ENCODE measurements around the gene CRYL1.

Gene CRYL1, protein sequence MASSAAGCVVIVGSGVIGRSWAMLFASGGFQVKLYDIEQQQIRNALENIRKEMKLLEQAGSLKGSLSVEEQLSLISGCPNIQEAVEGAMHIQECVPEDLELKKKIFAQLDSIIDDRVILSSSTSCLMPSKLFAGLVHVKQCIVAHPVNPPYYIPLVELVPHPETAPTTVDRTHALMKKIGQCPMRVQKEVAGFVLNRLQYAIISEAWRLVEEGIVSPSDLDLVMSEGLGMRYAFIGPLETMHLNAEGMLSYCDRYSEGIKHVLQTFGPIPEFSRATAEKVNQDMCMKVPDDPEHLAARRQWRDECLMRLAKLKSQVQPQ

DNA sequence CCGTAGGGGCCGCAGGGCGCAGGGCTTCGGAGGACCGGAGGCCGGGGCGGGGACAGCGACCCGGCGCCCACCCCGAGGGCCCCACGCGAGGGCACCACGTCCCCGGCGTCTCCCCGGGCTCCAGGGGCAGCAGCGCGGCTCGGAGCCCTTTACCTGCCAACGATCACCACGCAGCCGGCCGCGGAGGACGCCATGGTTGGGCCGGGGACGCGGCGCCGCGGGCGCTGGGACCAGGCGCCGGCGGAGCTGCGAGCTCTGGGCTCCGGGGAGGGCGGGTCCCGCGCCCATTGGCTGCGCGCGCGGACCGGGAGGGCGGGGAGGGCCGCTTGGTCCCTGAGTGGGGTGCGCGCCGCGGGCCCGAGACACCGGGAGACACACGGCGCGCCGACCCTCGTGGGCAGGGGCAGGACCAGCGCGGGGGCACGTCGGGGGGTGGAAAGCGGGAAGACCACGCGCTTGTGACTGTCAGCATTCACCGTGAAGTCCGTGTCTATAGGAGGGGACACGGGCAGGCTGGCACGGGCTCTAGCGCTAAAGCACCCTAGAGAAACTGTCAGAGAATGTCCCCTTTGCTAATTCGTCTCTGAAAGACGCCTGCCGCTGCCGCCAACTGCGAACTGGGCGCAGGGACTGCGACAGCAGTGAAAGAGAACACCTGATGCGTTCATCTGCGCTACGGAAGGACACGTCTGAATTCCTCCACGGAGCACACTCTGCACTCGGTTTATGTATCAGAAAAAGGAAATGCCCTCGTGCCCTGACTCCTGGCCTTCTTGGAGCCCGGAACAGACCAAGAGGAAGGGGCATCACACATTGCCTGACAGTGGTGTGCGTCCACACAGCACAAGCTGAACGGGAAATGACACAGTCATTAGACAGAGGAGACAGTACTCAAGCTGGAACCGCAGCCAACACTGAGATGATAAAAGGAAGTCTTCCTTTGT lies at the start of gene CRYL1:
Gene CRYL1, minus strand, starts transcription at position 257 of the 944 bp plus-strand sequence. Its CDS starts 63 bp downstream, at position 194.
- DNase-seq (ENCODE audit: low spot score): peak; percentile 90

DNA sequence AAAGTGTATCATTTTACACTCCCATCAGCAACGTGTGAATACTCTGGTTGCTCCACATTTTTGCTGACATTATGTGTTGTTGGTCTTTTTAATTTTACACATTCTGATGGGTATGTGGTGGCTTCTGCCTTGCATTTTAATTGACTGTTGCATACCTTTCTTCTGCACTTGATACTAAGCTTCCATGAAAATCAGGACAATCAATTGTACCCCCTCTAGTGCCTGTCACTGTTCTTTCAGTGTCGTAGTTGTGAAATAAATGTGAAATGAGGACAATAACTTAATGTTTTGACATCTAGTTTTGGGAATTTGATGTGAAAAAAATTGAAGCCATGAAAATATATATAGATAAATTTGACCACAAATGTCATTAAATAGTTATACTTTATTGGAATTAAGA lies 48.0 kb upstream of the CRYL1 start:
- no peak for DNase-seq (ENCODE audit: low spot score)

DNA sequence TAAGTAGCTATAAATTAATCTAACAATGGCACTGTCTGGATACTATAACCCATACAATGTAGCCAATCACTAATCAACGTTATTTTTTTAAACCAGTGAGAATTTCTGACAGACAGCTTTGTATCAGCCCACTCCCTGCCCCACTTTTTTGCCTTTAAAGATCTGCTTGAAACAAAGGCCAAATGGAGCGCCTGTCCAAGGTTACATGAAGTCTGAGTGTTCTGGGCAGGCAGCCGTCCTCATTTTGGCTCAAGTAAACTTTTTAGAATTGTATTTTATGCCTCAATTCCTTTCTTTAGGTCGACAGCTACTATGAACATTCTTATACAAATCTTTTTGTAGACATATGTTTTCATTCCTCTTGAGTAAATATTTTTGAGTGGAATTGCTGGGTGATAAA lies 47.5 kb upstream of the CRYL1 start:
- DNase-seq (ENCODE audit: low spot score): no peak

DNA sequence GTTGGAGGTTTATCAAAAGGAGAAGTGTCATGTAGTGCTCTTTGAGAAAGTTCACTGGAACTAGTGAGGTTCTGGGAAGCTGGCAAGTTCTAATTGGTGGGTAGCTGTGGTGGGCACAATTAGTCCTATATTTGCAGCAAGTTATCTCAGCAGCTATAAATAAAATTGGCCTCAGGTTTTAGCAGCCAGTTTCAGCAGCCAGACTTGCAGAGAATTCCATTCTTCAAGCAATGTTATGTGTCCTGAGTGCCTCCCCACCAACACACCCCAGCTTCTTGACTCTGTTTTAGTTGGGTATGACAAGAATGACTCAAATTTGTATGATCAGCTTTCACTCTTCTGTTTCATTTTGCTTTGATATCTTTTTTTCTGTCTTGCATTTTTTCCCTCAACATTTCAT lies 46.0 kb upstream of the CRYL1 start:
- DNase-seq (ENCODE audit: low spot score): no peak

DNA sequence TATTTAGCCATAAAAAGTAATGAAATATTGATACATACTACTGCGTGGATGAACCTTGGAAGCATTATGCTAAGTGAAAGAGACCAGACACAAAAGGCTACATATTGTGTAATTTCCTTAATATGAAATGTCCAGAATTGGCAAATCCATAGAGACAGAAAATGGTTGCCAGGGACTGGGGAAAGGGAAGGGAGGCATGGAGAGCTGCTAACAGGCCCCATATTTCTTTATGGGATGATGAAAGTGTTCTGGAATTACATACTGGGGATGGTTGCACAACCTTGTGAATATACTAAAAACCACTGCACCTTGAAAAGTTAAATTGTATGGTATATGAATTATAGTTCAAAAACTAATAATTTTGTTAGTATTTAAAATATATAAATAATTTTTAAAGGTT lies 44.9 kb upstream of the CRYL1 start:
- no peak for DNase-seq (ENCODE audit: low spot score)

DNA sequence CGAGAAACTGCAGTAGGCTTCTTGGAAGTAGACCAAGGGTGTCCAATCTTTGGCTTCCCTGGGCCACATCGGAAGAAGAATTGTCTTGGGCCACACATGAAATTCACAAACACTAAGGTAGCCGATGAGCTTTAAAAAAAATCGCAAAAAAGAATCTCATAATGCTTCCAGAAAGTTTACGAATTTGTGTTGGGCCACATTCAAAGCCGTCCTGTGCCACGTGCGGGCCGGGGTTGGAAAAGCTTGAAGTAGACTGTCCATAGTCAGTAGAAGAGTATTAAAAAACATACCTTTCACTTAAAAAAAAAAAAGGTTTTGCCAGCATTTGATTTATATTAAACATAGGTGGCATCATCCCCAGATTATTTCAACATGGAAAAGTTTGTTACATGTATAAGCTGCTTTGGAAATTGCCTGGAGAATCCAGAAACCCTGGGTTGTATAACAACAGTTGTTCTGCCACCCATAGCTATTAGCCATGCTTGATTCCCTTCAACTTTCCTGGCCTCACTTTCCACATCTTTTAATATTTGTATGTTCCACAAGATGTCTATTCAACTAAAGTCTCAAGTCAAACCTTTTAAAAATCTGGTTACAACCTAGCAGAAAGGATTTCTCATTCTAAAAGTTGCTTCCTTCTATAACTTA lies 42.3 kb upstream of the CRYL1 start:
- no peak for DNase-seq (ENCODE audit: low spot score)

DNA sequence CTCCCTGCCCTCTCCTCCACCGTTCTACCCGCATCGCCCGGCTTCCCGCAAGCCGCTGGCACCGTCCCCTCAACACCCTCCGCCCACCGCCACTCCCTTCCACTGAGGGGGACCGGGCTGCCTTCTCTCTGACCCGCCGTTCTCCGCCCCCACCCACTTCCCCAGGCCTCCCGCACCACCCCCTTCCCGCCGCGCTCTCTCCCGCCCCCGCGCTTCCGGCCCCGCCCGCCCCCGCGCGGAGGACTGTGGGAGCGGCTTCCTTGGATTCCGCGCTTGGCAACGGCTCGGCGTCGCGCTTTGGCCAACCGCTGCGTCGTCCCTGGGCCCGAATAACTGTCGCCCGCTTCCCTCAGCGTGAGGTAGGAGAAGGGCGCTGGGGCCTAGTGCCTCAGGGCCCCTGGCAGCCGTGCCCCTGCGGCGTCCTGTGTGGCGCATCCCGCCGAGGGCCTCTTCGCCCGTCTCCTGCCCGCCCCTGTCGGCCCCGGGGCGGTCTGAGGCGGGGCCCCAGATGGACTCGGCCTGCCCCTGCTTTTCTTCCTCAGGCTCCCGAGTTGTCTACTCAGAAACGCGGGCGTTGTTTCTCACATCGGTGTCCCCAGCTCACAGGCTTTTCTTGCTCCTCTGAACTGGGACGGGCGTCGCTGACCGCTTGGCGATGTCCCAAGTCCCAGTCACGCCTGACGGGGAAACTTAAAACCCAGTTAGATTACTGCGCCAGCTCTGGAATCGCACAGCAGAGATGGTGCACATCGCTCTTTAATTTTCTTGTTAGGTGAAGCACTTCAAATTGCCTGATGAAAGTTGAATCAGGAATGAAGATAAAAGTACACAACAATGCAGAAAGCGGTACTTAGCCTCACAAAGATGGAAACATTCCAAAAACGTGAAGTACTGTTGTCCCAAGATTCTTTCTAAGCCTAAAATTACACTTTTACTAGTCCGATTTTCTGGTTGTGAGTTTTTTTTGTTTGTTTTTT lies 41.5 kb upstream of the CRYL1 start, which contains the start of gene IFT88:
Gene IFT88, plus strand, starts transcription at position 260 of the 977 bp plus-strand sequence. CDS start 7,229 bp downstream, outside the sequence.
- DNase-seq (ENCODE audit: low spot score): peak; percentile 91

DNA sequence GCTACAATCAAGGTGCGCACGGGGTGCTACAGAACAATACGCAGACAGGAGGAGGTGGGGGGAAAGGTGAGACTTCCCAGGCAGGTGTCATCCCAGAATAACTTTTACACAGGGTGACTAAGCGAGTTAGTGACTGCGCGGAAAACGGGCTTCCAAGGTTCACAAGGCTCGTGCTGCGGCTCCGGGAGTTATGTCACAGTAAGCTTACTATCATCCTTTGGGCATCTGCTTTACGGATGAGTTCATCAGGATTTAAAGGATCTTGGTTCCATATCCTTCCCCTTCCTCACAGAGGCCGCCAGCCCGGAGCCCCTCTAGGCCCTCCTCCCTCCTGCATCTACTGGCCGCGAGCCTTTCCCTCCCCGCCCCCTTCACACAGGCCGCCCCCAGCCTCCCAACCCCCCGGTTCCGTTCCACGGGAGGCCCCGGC lies 40.8 kb upstream of the CRYL1 start:
- DNase-seq (ENCODE audit: low spot score): peak; percentile 93

DNA sequence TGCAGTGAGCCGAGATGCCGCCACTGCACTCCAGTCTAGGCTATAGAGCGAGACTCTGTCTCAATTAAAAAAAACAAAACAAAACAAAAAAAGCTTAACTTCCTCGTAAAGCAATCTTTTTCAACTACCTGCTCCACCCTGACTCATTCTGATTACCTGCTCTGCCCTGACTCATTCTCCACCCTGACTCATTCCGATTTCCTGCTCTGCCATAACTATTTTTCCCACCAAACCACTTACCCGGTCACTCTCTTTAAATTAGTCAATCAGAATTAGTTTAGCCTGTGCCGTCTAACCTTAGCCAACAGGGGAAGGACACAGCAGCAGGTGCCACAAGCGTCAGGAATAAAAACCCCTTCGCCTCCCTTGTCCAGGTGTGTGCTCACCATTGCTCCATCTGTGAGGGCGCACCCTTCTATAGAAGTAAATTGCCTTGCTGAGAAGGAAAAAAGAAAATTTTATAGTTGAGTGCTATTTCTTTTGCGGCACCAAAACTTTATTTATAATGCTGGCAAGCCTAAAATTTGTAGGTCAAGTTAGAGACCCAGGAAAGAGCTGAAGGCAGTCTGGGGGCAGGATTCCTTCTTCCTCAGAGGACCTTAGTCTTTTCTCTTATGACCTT lies 39.6 kb upstream of the CRYL1 start:
- DNase-seq (ENCODE audit: low spot score): peak; percentile 50

DNA sequence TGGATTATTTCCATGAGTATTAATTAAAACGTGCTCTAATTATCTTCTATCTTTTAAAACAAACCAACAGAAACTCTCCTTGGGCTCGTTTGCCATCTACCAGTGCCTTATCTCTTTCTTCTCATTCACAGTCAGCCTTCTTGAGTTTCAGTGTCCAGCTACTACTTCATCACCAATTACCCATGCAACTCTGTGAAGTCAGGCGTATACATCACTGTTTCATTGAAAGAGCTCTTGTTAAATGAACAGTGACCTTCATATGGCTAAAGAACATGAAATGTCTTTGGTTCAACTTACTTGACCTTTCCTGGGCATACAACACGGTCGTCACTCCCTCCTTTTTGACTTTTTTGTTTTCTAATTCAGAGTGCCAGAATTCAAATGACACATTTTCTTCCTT lies 36.1 kb upstream of the CRYL1 start:
- DNase-seq (ENCODE audit: low spot score): peak; percentile 39

DNA sequence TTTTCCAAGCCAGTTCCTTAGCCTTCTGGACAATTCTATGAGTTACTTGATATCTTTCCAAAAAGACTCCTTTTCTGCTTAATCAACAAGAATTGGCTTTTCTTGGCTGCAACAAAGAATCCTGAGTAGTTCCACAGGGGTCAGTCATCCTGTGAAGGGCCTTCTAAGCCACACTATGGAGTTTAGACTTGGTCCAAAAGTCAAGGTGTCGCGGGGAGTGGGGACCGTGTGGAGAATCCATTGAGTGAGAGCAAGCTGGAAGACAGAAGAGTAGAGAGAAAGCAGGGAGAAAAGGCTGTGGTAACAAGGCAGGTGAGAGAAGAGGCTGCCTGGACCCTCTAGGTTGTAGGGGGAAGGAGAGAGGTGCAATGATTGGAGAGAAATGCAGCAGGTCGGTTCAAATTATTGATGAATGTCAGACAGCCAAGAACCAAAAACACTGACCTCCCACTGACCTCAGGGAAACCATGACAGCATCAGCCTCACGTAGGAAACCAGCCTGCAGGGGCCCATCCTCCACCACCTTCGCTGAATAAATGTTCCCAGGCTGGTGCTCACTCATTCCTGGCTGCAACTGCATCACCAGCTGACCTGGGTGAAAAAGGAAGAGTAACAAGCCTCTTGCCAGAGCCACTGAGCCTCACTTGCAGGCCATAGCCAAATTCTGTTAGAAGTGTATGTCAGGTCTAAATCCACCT lies 34.2 kb upstream of the CRYL1 start:
- DNase-seq (ENCODE audit: low spot score): peak; percentile 62

DNA sequence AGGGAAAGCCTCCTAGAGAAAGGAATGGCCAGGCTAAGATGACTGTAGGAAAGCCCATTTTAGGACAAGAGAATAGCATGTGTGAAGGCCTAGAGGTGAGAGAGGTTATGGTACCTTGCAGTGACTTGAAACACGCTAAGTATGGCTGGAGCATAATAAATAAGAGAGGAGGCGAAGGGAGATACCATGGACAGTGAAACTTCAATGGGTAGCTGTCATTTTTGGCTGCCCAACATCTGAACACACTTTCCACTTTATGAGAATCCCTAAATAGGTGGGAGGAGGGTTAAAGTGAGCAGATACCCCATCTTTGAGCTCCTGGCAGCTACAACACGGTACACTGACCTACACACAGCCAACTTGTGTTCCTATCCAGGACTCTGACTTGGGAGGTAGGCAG lies 33.3 kb upstream of the CRYL1 start:
- DNase-seq (ENCODE audit: low spot score): no peak

DNA sequence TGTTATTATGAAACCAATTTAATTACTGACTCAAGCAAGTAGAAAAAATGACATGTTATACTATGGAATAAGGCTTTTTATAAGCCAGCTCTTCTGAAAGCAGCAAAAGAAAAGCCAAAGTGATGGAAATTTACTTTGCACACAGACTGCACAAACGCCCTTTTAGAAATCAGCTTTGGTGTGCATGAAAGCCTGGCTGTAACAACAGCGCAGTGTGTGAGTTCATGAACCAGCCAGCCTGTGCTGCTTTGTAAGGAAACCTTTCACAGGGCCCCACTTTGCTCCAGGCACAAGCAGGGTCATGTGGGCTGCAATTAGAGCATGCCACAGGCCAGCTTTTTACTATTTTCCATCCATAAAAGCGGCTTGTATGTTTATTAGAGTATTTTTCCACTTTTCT lies 27.7 kb upstream of the CRYL1 start:
- DNase-seq (ENCODE audit: low spot score): no peak

DNA sequence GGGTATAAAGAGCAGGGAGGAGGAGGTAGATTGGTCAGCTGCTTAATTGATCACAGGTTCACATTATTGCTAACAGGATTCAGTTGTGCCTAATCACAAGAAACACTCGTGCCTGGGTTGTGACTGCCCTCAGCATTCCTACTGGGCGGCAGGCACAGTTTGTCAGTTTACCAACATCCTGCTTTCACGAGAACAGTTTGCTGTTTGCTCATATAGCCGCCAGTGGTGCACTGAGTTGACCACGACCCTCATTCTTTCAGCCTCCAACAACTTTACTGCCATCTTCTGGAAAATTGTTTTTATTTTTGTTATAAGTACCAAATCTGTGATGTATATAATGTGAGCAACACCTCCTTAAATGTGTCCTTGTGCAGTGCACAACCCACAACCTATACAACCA lies 25.1 kb upstream of the CRYL1 start:
- no peak for DNase-seq (ENCODE audit: low spot score)

DNA sequence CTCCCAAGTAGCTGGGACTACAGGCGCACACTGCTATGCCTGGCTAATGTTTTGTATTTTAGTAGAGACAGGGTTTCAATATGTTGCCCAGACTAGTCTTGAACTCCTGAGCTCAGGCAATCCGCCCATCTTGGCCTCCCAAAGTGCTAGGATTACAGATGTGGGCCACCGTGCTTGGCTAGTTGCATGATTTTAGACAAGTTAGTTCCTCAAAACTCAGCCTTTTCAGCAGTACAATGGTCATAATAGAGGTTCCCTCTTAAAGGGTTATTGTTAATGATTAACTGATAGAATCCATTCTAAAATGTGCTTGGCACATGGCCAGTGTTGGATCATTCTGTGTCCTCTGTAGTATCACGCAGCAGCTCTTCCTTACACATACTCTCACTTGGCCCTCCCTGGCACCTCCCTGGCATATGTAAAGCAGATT lies 21.8 kb upstream of the CRYL1 start:
- peak; percentile 86 for DNase-seq (ENCODE audit: low spot score)

DNA sequence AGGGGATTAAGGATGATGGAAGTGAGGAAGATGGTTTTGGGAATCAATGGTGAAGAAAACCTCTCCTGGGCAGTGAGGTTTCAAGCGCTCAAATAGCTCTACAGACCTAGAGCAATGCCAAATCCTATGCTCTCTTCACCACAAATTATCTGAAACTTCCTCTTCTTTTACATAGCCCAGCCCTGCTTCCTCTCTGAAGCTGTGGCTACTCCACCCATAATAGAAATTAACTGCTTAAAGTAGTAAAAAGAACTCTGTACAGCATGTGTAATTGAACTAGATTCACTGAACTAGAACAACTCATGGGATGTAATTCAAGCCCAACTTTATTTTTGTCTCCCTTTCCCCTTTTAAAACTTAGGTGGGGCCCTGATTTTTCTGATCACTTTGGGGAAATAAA lies 20.9 kb upstream of the CRYL1 start:
- DNase-seq (ENCODE audit: low spot score): no peak

DNA sequence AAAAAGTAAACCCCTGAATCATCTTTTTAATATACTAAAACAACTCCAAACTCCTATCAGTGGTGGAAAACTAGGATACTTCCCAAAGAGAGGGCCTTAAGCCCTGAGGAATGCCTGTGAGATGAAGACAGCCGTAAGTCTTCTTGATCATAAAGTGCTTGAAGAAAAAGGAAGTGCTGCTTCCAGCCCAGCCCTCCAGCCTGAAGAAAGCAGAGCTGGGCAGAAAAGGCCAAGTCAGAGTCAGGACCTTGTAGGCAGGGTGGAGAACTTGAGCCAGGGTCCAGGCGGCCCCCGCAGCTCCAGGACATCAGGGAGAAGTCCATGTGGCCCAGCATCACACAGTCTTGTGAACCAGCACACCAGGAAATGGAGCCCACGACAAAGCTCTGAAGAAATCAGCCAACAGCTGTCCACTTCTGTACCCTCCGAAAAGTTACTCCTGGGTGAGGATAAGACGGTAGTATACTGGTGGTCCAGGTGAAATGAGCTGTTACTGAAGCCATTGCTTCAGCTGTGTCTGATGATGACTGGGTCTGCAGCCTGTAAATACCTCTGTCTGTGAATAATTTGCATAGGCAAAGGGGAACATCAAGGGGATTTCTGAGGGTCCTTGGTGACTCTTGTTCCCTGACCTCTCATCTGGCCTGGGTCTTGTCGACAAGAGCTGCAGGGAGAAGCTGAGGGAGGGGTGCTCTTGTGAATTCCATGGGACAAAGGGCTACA lies 18.7 kb upstream of the CRYL1 start:
- DNase-seq (ENCODE audit: low spot score): no peak

DNA sequence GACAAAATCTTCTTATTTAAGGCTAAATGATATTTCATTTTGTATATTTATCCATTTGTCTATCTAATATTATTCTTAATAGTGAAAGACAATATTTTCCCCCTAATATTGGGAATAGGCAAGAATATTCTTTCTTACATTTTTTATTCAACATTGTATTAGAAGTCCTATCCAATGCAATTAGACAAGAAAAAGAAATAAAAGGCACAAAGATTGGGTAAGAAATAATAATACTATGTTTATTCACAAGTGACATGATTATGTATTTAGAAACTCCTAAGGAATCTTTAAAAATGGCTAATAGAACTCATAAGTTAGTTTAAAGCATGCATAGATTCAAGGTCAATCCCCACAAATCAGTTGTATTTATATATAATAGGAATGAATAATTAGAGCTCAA lies 11.3 kb upstream of the CRYL1 start:
- DNase-seq (ENCODE audit: low spot score): no peak

DNA sequence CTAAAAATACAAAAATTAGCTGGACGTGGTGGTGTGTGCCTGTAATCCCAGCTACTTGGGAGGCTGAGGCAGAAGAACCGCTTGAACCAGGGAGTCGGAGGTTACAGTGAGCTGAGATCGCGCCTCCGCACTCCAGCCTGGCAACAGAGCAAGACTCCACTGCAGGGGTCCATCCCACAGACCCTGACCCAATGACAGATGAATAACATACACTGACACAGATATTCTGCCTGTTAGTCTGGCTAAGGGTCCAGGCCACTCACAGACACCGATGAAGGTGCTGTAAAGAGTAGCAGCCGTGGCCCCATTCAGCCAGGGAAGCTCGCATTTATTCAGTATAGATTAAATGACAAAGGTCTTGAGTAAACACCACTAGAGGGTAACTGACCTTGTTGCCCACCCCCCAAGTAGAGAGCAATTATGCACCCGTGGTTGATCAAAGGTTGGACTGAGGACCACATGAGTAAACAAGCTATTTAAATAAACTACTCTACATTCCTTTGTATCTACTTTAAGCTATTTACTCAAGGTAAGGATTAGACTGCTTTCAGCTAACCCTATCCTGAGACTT lies 8.5 kb upstream of the CRYL1 start:
- DNase-seq (ENCODE audit: low spot score): no peak
